Ascending aorta (tissue), 2 donors: ENCODE data around the gene EPHB6. TPM values are rescaled to one million over a fixed set of nuclear protein-coding genes. Genes with fewer than 3 reads are reported as not detected.

ENCODE experiments used
- DNase-seq, 2 donors: peaks; one replicate each; pipeline ENCODE4 v3.0.0-alpha.2; 2019; ENCODE audit warnings: low spot score in 2 of 2
- H3K27ac ChIP-seq, 2 donors: fragments of 200-600 bp; sonication (generic); one replicate each; pipeline ENCODE4 v1.5.1; 2016 to 2017; ENCODE audit warnings: mild to moderate bottlenecking in 1 of 2
- H3K27me3 ChIP-seq: fragments of 200-600 bp; sonication (generic); one replicate; pipeline ENCODE4 v1.5.1; 2017
- H3K36me3 ChIP-seq, 2 donors: fragments of 200-600 bp; sonication (generic); one replicate each; pipeline ENCODE4 v1.5.1; 2016
- H3K4me1 ChIP-seq, 2 donors: fragments of 200-600 bp; sonication (generic); one replicate each; pipeline ENCODE4 v1.5.1; 2016 to 2017; ENCODE audit warnings: mild to moderate bottlenecking in 1 of 2
- H3K4me3 ChIP-seq, 2 donors: fragments of 200-600 bp; sonication (generic); one replicate each; pipeline ENCODE4 v1.5.1; 2016 to 2017; ENCODE audit warnings: mild to moderate bottlenecking in 1 of 2
- H3K9me3 ChIP-seq, 2 donors: fragments of 200-600 bp; sonication (generic); one replicate each; pipeline ENCODE4 v1.5.1; 2016
- CTCF ChIP-seq, 3 experiments: fragments of 200-600 bp in 2 of 3; fragments of 450-650 bp in 1 of 3; sonication (generic) in 2 of 3; IDR thresholded peaks; one replicate each; pipeline ENCODE4 v1.5.1; 2016 to 2019; ENCODE audit warnings: antibody characterized with exemption in 3 of 3, mild to moderate bottlenecking in 1 of 3, moderate library complexity in 1 of 3
- intact Hi-C: fragments of 100-400 bp; cut with DNase I; formaldehyde crosslinking; loops from one replicate; pipeline ENCODE4 v1.15.1; 2023
- total RNA-seq: library from RNA; depleted of rRNA; stranded (reverse); fragments of >200 nt; gene quantifications from one replicate; pipeline ENCODE4 v1.1.0, GENCODE V29; 2016

Gene EPHB6
- total RNA-seq, 1 donor from 2014 or later, result 13.1 TPM

- H3K4me1 ChIP-seq, result no peaks in the 10 kb centered on the region
- no peaks in the 10 kb centered on the region for H3K27me3 ChIP-seq
- intact Hi-C loops, result no loop called here
- no peak overlapping the region for H3K4me3 ChIP-seq
- no peaks in the 10 kb centered on the region for H3K9me3 ChIP-seq
- TF ChIP-seq CTCF (IDR thresholded peaks at IDR 0.05), result no peak
- no peak for DNase-seq
- no peaks in the 10 kb centered on the region for H3K36me3 ChIP-seq
- no peak overlapping the region for H3K27ac ChIP-seq
These were observed 46.9 kb upstream of the EPHB6 start for GRCh38 chr7:142807855-142808460.

GRCh38 chr7:142808461-142808801, 46.4 kb upstream of the EPHB6 start:
- Histone ChIP-seq H3K27me3 (no peaks in the 10 kb centered on the region), H3K4me1 (no peaks in the 10 kb centered on the region), H3K4me3 (no peak overlapping the region), H3K9me3 (no peaks in the 10 kb centered on the region), H3K27ac (no peak overlapping the region), H3K36me3 (no peaks in the 10 kb centered on the region)
- no peak for TF ChIP-seq CTCF (IDR thresholded peaks at IDR 0.05)
- DNase-seq, result no peak
- intact Hi-C loops, result no loop called here

- DNase-seq, result peak; percentile 41 to 68
- H3K36me3 ChIP-seq, result no peaks in the 10 kb centered on the region
- H3K9me3 ChIP-seq, result no peaks in the 10 kb centered on the region
- intact Hi-C loops, result no loop called here
- H3K27me3 ChIP-seq, result no peaks in the 10 kb centered on the region
- no peak for TF ChIP-seq CTCF (IDR thresholded peaks at IDR 0.05)
- H3K27ac ChIP-seq, result no peak overlapping the region
- H3K4me1 ChIP-seq, result no peaks in the 10 kb centered on the region
- no peak overlapping the region for H3K4me3 ChIP-seq
These were observed 45.9 kb upstream of the EPHB6 start for GRCh38 chr7:142808802-142809583.

- no peaks in the 10 kb centered on the region for H3K27me3 ChIP-seq
These were observed 45.2 kb upstream of the EPHB6 start for GRCh38 chr7:142809671-142810070.

GRCh38 chr7:142811154-142811737, 43.6 kb upstream of the EPHB6 start:
- no peak for DNase-seq
- peak; percentile 23 to 51 (median 40) for TF ChIP-seq CTCF (IDR thresholded peaks at IDR 0.05)
- Histone ChIP-seq H3K4me1 (no peaks in the 10 kb centered on the region), H3K27ac (no peak overlapping the region), H3K4me3 (no peak overlapping the region), H3K27me3 (no peaks in the 10 kb centered on the region), H3K36me3 (no peaks in the 10 kb centered on the region), H3K9me3 (no peaks in the 10 kb centered on the region)
- intact Hi-C loops, result no loop called here

More at GRCh38 chr7:142809671-142810070, 45.2 kb upstream of the EPHB6 start:
- TF ChIP-seq CTCF (IDR thresholded peaks at IDR 0.05), result no peak
- intact Hi-C loops, result no loop called here
- Histone ChIP-seq H3K9me3 (no peaks in the 10 kb centered on the region), H3K4me1 (no peaks in the 10 kb centered on the region), H3K27ac (no peak overlapping the region), H3K36me3 (no peaks in the 10 kb centered on the region), H3K4me3 (no peak overlapping the region)
- no peak for DNase-seq
